Measurements from ENCODE around the gene RRP1B. TPM values are rescaled to one million over a fixed set of nuclear protein-coding genes. Genes with fewer than 3 reads are reported as not detected.
"Not testable (repeated sequence)": the region's sequence is repeated elsewhere in the genome, so short reads cannot be mapped to it uniquely, and the experiment has no call there.

The RRP1B gene
- total and polyA plus RNA-seq, 4 donors: 7.3 to 12.6 (median 8.4) TPM

DNA sequence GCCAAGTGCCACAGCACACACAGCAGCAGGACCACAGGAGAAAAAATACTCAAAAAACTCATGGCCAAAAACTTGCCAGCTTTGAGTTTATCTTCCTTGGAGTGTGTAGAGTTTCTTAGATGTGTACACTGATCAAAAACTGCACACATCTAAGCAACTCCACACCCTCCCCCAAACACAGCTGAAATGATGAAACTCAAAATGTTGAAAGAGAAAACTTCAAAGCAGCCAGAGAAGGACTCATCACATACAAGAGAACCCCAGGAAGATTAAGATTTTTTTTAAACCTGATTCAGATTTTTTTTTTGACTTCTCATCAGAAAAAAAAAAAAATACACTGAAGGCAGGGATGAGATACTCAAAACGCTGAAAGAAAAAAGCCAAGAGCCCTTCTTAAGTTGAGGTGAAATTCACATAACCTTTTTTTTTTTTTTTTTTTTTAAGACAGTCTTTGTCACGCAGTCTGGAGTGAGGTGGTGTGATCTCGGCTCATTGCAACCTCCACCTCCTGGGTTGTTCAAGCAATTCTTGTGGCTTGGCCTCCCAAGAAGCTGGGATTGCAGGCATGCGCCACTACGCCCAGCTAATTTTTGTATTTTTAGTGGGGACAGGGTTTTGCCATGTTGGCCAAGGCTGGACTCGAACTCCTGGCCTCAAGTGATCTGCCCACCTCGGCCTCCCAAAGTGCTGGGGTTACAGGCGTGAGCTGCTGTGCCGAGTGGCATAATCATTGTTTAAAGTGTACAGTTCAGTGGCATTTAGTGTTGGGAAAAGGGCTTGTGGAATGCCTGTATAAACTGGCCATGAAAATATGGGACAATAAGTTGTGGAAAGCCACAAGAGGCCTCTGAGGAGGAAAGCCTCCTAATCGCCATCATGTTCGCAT is 38.6 kb downstream of the RRP1B start:
- Histone ChIP-seq H3K9me3 (ENCODE audit: control insufficient read depth in 4 of 4, low read length in 3 of 4) (no peaks in the 10 kb centered on the region), H3K36me3 (ENCODE audit: control insufficient read depth in 4 of 4, insufficient read depth in 3 of 4, low read depth in 1 of 4, low read length in 3 of 4) (peaks cover 0 to 23% (median 5%) of the 10 kb centered on the region in 4 donors), H3K27ac (ENCODE audit: low read depth in 1 of 2, low read length in 2 of 2) (no peak overlapping the region), H3K27me3 (ENCODE audit: control insufficient read depth in 4 of 4, insufficient read depth in 4 of 4, low read length in 3 of 4) (no peaks in the 10 kb centered on the region), H3K4me1 (ENCODE audit: control insufficient read depth in 4 of 4, insufficient read depth in 4 of 4, low read length in 3 of 4) (no peaks in the 10 kb centered on the region), H3K9ac (ENCODE audit: low read depth in 1 of 2, low read length in 2 of 2) (no peak overlapping the region), H3K4me3 (ENCODE audit: low read depth in 1 of 3, low read length in 3 of 3) (no peak overlapping the region)
- no peak for DNase-seq (ENCODE audit: low spot score)
- TF ChIP-seq TAF1 (conservative IDR thresholded peaks at IDR 0.05) (no peak), MAX (IDR thresholded peaks at IDR 0.05) (no peak), CTCF (IDR thresholded peaks at IDR 0.05; ENCODE audit: low read depth, low read length, missing input control) (no peak), REST (IDR thresholded peaks at IDR 0.05) (no peak), FOXA2 (IDR thresholded peaks at IDR 0.05) (no peak), GABPA (IDR thresholded peaks at IDR 0.05 in 1 of 2, conservative IDR thresholded peaks at IDR 0.05 in 1 of 2) (no peak), EGR1 (IDR thresholded peaks at IDR 0.05; ENCODE audit: low read depth in 2 of 2) (no peak), FOXA1 (IDR thresholded peaks at IDR 0.05) (no peak), RAD21 (IDR thresholded peaks at IDR 0.05) (no peak), HNF4A (conservative IDR thresholded peaks at IDR 0.05) (no peak), NR2F2 (IDR thresholded peaks at IDR 0.05) (no peak), HNF4G (IDR thresholded peaks at IDR 0.05) (no peak)
- TF ChIP-seq, protein P1, sequence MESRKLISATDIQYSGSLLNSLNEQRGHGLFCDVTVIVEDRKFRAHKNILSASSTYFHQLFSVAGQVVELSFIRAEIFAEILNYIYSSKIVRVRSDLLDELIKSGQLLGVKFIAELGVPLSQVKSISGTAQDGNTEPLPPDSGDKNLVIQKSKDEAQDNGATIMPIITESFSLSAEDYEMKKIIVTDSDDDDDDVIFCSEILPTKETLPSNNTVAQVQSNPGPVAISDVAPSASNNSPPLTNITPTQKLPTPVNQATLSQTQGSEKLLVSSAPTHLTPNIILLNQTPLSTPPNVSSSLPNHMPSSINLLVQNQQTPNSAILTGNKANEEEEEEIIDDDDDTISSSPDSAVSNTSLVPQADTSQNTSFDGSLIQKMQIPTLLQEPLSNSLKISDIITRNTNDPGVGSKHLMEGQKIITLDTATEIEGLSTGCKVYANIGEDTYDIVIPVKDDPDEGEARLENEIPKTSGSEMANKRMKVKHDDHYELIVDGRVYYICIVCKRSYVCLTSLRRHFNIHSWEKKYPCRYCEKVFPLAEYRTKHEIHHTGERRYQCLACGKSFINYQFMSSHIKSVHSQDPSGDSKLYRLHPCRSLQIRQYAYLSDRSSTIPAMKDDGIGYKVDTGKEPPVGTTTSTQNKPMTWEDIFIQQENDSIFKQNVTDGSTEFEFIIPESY (IDR thresholded peaks at IDR 0.05): no peak
- 96% methylated on average over 11 of the region's 11 CpGs for WGBS

DNA sequence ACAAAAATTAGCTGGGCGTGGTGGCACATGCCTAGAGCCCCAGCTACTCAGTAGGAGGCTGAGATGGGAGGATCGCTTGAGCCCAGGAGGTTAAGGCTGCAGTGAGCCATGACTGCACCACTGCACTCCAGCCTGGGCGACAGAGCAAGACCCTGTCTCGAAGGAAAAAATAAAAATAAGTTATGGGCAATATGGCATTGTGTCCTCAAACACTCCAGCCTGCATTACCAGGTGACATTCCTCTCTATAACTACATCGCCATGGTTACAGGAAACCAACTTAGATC is 40.1 kb downstream of the RRP1B start:
- H3K9me3 ChIP-seq (ENCODE audit: control insufficient read depth in 4 of 4, low read length in 3 of 4); DNase-seq (ENCODE audit: low spot score); H3K27ac ChIP-seq (ENCODE audit: low read depth in 1 of 2, low read length in 2 of 2); H3K9ac ChIP-seq (ENCODE audit: low read depth in 1 of 2, low read length in 2 of 2); H3K4me1 ChIP-seq (ENCODE audit: control insufficient read depth in 4 of 4, insufficient read depth in 4 of 4, low read length in 3 of 4); H3K27me3 ChIP-seq (ENCODE audit: control insufficient read depth in 4 of 4, insufficient read depth in 4 of 4, low read length in 3 of 4); H3K4me3 ChIP-seq (ENCODE audit: low read depth in 1 of 3, low read length in 3 of 3); H3K36me3 ChIP-seq (ENCODE audit: control insufficient read depth in 4 of 4, insufficient read depth in 3 of 4, low read depth in 1 of 4, low read length in 3 of 4): not testable (repeated sequence)
- WGBS: 94% methylated on average over 5 of the region's 5 CpGs

Measured in liver (tissue), 9 donors.